Transverse colon (tissue), 4 donors: ENCODE results near the gene HOXC9. TPM values are rescaled to one million over a fixed set of nuclear protein-coding genes. Genes with fewer than 3 reads are reported as not detected.

ENCODE experiments used
- DNase-seq: peaks from one replicate; pipeline ENCODE4 v3.0.0-alpha.2; 2019
- H3K27ac ChIP-seq, 4 donors: fragments of 200-600 bp; sonication (generic); 2 replicates each; pipeline ENCODE4 v1.5.1; 2016 to 2018; ENCODE audit warnings: inconsistent platforms in 4 of 4
- H3K27me3 ChIP-seq: fragments of 200-600 bp; sonication (generic); 2 replicates; pipeline ENCODE4 v1.5.1; 2017; ENCODE audit warnings: inconsistent platforms
- H3K36me3 ChIP-seq, 4 donors: fragments of 200-600 bp; sonication (generic); 2 replicates each; pipeline ENCODE4 v1.5.1; 2017 to 2019; ENCODE audit warnings: inconsistent platforms in 4 of 4
- H3K4me1 ChIP-seq, 4 donors: fragments of 200-600 bp; sonication (generic); 2 replicates each; pipeline ENCODE4 v1.5.1; 2017 to 2020; ENCODE audit warnings: inconsistent platforms in 4 of 4
- H3K4me3 ChIP-seq, 4 donors: fragments of 200-600 bp; sonication (generic); 1 replicate in 1 of 4; 2 replicates in 3 of 4; pipeline versions ENCODE4 v1.5.1 to v1.6.1; 2017 to 2019; ENCODE audit warnings: inconsistent platforms in 4 of 4
- H3K9me3 ChIP-seq, 2 donors: fragments of 200-600 bp; sonication (generic); 2 replicates each; pipeline ENCODE4 v1.5.1; 2017 to 2019; ENCODE audit warnings: inconsistent platforms in 2 of 2
- CTCF ChIP-seq, 5 experiments: fragments of 200-600 bp in 3 of 5; fragments of 450-650 bp in 2 of 5; sonication (generic) in 3 of 5; IDR thresholded peaks; 1 replicate in 2 of 5; 2 replicates in 3 of 5; pipeline ENCODE4 v1.5.1; 2016 to 2017; ENCODE audit warnings: antibody characterized with exemption in 5 of 5, inconsistent platforms in 3 of 5, mild to moderate bottlenecking in 2 of 5, moderate library complexity in 1 of 5
- EP300 ChIP-seq: sonication (generic); formaldehyde crosslinking; IDR thresholded peaks from one replicate; pipeline ENCODE4 v1.6.1; 2017; ENCODE audit warnings: antibody characterized with exemption, low read depth
- POLR2A ChIP-seq: fragments of 450-650 bp; IDR thresholded peaks from one replicate; pipeline ENCODE4 v1.6.1; 2016; ENCODE audit warnings: antibody characterized with exemption, mild to moderate bottlenecking, moderate library complexity
- POLR2AphosphoS5 ChIP-seq, 3 donors: sonication (generic); formaldehyde crosslinking; IDR thresholded peaks; one replicate each; pipeline ENCODE4 v1.6.1; 2016; ENCODE audit warnings: antibody characterized with exemption in 3 of 3
- WGBS, 2 donors: methylation state at CpG; one replicate each; pipeline ENCODE4 v1.1.5; 2018; ENCODE audit warnings: low coverage in 1 of 2; 5-methylcytosine and 5-hydroxymethylcytosine counted together
- in situ Hi-C, 4 donors: fragments of 200-750 bp; cut with MboI; loops; one replicate each; pipeline versions ENCODE4 v1.15.0 to v1.15.1; 2017; ENCODE audit warnings: low sequenced_read_pairs in 3 of 4, low pct_ligation_motif_present in 1 of 4, low pct_unique_long_range_greater_than_20kb in 1 of 4
- intact Hi-C: fragments of 100-400 bp; cut with DNase I; formaldehyde crosslinking; loops from one replicate; pipeline ENCODE4 v1.15.1; 2023; ENCODE audit warnings: low total_unique reads
- total RNA-seq, 4 donors: library from RNA; depleted of rRNA; stranded (reverse); fragments of >200 nt; gene quantifications; one replicate each; pipeline ENCODE4 v1.1.0, GENCODE V29; 2016

The HOXC9 gene
- total RNA-seq, 4 donors from 2014 or later, result not detected

GRCh38 chr12:53956914-53957536 lies 42.9 kb upstream of the HOXC9 start:
- Histone ChIP-seq H3K4me1 (peaks cover 0 to 12% (median 0%) of the 10 kb centered on the region in 4 donors), H3K9me3 (no peaks in the 10 kb centered on the region), H3K4me3 (no peak overlapping the region), H3K27ac (no peak overlapping the region), H3K36me3 (no peaks in the 10 kb centered on the region), H3K27me3 (peaks cover 100% of the 10 kb centered on the region)
- TF ChIP-seq POLR2AphosphoS5 (IDR thresholded peaks at IDR 0.05) (no peak), POLR2A (no peak), CTCF (IDR thresholded peaks at IDR 0.05) (no peak), EP300 (no peak)
- in situ Hi-C loops, result no loop called here
- DNase-seq, result no peak
- intact Hi-C loops, result no loop called here
- WGBS, 2 donors, result 22 to 32% methylated on average over 6 to 11 of the region's 11 CpGs

GRCh38 chr12:53958128-53958527 lies 41.8 kb upstream of the HOXC9 start:
- 29% methylated on average over 3 of the region's 3 CpGs; no CpG with 5 or more reads in 1 of the 2 donors for WGBS, 2 donors
- Histone ChIP-seq H3K9me3 (no peaks in the 10 kb centered on the region), H3K27me3 (peaks cover 100% of the 10 kb centered on the region), H3K27ac (no peak overlapping the region), H3K4me3 (no peak overlapping the region), H3K36me3 (no peaks in the 10 kb centered on the region), H3K4me1 (peaks cover 0 to 12% (median 0%) of the 10 kb centered on the region in 4 donors)
- in situ Hi-C loops, result no loop called here
- TF ChIP-seq CTCF (IDR thresholded peaks at IDR 0.05) (no peak), POLR2A (no peak), POLR2AphosphoS5 (IDR thresholded peaks at IDR 0.05) (no peak), EP300 (no peak)
- DNase-seq, result no peak
- intact Hi-C loops, result no loop called here

- Histone ChIP-seq H3K27ac (no peak overlapping the region), H3K4me1 (peaks cover 0 to 12% (median 0%) of the 10 kb centered on the region in 4 donors), H3K9me3 (no peaks in the 10 kb centered on the region), H3K36me3 (no peaks in the 10 kb centered on the region), H3K4me3 (no peak overlapping the region), H3K27me3 (peaks cover 100% of the 10 kb centered on the region)
- no peak for TF ChIP-seq POLR2AphosphoS5 (IDR thresholded peaks at IDR 0.05)
- no peak for TF ChIP-seq EP300
- TF ChIP-seq CTCF (IDR thresholded peaks at IDR 0.05), result no peak
- TF ChIP-seq POLR2A, result no peak
- 29% methylated on average over 4 of the region's 4 CpGs; no CpG with 5 or more reads in 1 of the 2 donors for WGBS, 2 donors
- in situ Hi-C loops (no loop called here), intact Hi-C loops (no loop called here)
- DNase-seq, result no peak
Measured at GRCh38 chr12:53959314-53959713, 40.6 kb upstream of the HOXC9 start.

GRCh38 chr12:53960187-53961024 lies 39.6 kb upstream of the HOXC9 start:
- no peaks in the 10 kb centered on the region for H3K36me3 ChIP-seq
- H3K27me3 ChIP-seq, result peaks cover 100% of the 10 kb centered on the region
- H3K27ac ChIP-seq, result no peak overlapping the region
- H3K4me3 ChIP-seq, result no peak overlapping the region
- 25 to 26% methylated on average over 9 to 38 of the region's 39 CpGs for WGBS, 2 donors
- no peaks in the 10 kb centered on the region for H3K9me3 ChIP-seq
- TF ChIP-seq POLR2AphosphoS5 (IDR thresholded peaks at IDR 0.05), result no peak
- TF ChIP-seq CTCF (IDR thresholded peaks at IDR 0.05), result no peak
- no peak for TF ChIP-seq POLR2A
- no peak for TF ChIP-seq EP300
- peaks cover 0 to 12% (median 0%) of the 10 kb centered on the region in 4 donors for H3K4me1 ChIP-seq
- intact Hi-C loops, result no loop called here
- in situ Hi-C loops, result no loop called here
- DNase-seq, result no peak
